ENCODE data around the gene NADSYN1. TPM values are rescaled to one million over a fixed set of nuclear protein-coding genes. Genes with fewer than 3 reads are reported as not detected.

NADSYN1 gene
- total and polyA plus RNA-seq, 2 of the 13 experiments (the other 11 are each of a cell fraction or from before 2014, with no cell fraction given): 35.7 to 51.5 TPM

- TF ChIP-seq TFAP4 (IDR thresholded peaks at IDR 0.05; ENCODE audit: borderline replicate concordance, low read depth) (peak; percentile 99), REL (CRISPR knock-in tag; conservative IDR thresholded peaks at IDR 0.05) (peak; percentile 83), NCOR1 (IDR thresholded peaks at IDR 0.05; ENCODE audit: borderline replicate concordance, low read length) (no peak), NCOA2 (CRISPR knock-in tag; IDR thresholded peaks at IDR 0.05) (peak; percentile 15), ZSCAN21 (CRISPR knock-in tag; IDR thresholded peaks at IDR 0.05; ENCODE audit: borderline replicate concordance) (peak; percentile 70; the same call in 1 of the 2 replicates), ZZZ3 (CRISPR knock-in tag; IDR thresholded peaks at IDR 0.05; ENCODE audit: borderline replicate concordance) (no peak), NR2C2 (CRISPR knock-in tag; IDR thresholded peaks at IDR 0.05; ENCODE audit: borderline replicate concordance) (peak; percentile 52; the same call in 1 of the 2 replicates), ZNF12 (CRISPR knock-in tag; IDR thresholded peaks at IDR 0.05) (no peak), ZNF549 (CRISPR knock-in tag; IDR thresholded peaks at IDR 0.05) (no peak), NFRKB (IDR thresholded peaks at IDR 0.05) (no peak), GFI1 (CRISPR knock-in tag; IDR thresholded peaks at IDR 0.05; ENCODE audit: borderline replicate concordance) (no peak), PRDM10 (CRISPR knock-in tag; IDR thresholded peaks at IDR 0.05; ENCODE audit: low read depth) (no peak), HMG20A (CRISPR knock-in tag; IDR thresholded peaks at IDR 0.05; ENCODE audit: borderline replicate concordance) (no peak), NCOA1 (CRISPR knock-in tag; IDR thresholded peaks at IDR 0.05) (no peak), ATF7-NPFF (CRISPR knock-in tag; IDR thresholded peaks at IDR 0.05; ENCODE audit: low read depth) (no peak), KDM6A (CRISPR knock-in tag; IDR thresholded peaks at IDR 0.05; ENCODE audit: low read depth) (no peak), TRIM22 (IDR thresholded peaks at IDR 0.05) (no peak), ZNF124 (CRISPR knock-in tag; IDR thresholded peaks at IDR 0.05) (no peak), ZNF430 (CRISPR knock-in tag; IDR thresholded peaks at IDR 0.05) (peak; percentile 98), ZMAT3 (CRISPR knock-in tag; conservative IDR thresholded peaks at IDR 0.05) (peak; percentile 93; the same call in 1 of the 2 replicates), SKIL (CRISPR knock-in tag; IDR thresholded peaks at IDR 0.05; ENCODE audit: borderline replicate concordance) (peak; percentile 51; the same call in 1 of the 2 replicates), RXRA (CRISPR knock-in tag; IDR thresholded peaks at IDR 0.05) (peak; percentile 44; the same call in 1 of the 2 replicates), ZSCAN12 (CRISPR knock-in tag; IDR thresholded peaks at IDR 0.05) (no peak)
These were observed 4.5 kb upstream of the NADSYN1 start, which contains the start of gene DHCR7 (continued) for GRCh38 chr11:71448257-71449171.
